NCI-H526 treated with DMSO at 0.1 percent for 48 hours (cell line): ENCODE measurements around the gene NOTCH1.

ENCODE experiments used
- DNase-seq: peaks from one replicate; lab custom pipeline; 2025; lab: John Stamatoyannopoulos, UW

Gene NOTCH1

DNA sequence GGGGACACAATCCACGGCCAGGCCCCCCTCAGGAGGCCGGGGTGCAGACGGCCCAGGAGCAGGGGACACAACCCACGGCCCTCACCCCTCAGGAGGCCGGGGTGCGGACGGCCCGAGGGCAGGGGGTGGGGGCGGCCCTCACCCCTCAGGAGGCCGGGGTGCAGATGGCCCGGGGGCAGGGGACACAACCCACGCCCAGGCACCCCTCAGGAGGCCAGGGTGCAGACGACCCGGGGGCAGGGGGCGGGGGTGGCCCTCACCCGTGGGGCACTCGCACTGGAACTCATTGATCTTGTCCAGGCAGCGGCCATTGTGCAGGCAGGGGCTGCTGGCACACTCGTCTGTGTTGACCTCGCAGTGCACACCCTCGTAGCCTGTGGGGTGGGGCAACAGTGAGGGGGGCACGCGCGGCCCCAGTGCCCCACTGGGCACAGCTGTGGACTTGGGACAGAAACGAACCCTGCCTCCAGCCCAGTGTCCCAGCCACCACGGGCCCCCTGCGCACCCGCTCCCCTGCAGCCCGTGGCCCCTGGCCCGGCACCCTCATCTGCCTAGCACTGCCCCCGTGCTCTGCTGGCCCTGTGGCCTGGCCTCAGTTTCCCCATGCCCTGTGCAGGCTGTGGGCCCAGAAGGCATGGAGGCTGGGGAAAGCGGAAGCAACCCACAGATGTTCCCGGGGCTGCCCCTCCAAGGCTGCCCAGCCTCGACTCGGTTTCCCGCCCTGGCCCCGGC, 28.7 kb downstream of the NOTCH1 start:
- no peak for DNase-seq

- DNase-seq = no peak
These were observed 29.6 kb downstream of the NOTCH1 start for GRCh38 chr9:136516191-136516654.

DNA sequence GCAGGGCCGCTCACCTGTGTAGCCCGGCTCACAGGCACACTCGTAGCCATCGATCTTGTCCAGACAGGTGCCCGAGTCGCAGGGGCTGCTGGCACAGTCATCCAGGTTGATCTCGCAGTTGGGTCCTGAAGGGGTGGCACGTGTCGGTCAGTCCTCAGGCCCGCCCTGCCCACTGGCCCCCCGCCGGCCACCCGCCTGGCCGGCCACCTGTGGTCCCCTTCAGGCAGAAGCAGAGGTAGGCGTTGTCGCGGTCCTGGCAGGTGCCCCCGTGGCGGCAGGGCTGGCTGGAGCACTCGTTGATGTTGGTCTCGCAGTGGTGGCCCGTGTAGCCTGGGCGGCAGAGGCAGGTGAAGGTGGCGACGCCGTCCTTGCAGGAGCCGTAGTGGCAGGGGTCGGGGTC, 30.6 kb downstream of the NOTCH1 start:
- DNase-seq = no peak

DNA sequence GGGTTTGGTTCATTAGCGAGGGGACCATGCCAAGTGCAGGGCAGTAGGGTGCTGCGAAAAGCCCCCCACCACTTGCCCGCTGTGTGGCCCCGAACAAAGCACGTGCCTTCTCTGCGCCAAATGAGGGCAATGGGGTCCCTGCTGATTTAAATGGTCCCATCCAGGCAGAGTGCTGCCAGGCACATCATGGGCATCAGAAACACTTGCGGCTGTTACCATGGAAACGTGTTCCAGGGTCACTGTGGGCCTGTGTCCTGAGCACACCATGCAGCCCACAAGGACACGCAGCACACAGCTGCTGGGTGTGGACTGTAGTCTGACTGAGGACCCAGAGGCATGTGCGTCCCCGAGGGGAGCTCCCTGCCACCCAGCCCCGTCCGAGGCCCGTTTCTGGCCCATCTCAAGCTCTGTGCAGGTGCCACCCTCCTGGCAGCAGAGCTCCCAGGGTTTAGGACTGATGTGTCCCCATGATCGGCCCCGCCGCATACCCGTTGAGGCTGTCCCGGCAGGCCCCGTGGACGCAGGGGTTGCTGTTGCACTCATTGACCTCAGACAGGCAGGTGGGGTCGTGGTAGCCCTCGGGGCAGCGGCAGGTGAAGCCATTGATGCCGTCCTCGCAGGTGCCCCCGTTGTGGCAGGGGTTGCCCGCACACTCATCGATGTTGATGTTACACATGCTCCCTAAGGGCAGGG, 31.7 kb downstream of the NOTCH1 start:
- no peak for DNase-seq

GRCh38 chr9:136513191-136513590, 32.7 kb downstream of the NOTCH1 start:
- DNase-seq = no peak

- DNase-seq = no peak
These were observed 33.2 kb downstream of the NOTCH1 start for GRCh38 chr9:136512651-136513071.

GRCh38 chr9:136511670-136512592, 33.9 kb downstream of the NOTCH1 start:
- DNase-seq = no peak

GRCh38 chr9:136511144-136511669, 34.6 kb downstream of the NOTCH1 start:
- no peak for DNase-seq

GRCh38 chr9:136510561-136510960, 35.3 kb downstream of the NOTCH1 start:
- no peak for DNase-seq

- DNase-seq = no peak
These were observed 36.3 kb downstream of the NOTCH1 start for GRCh38 chr9:136509549-136509948.

- DNase-seq = no peak
These were observed 36.9 kb downstream of the NOTCH1 start for GRCh38 chr9:136508729-136509500.

DNA sequence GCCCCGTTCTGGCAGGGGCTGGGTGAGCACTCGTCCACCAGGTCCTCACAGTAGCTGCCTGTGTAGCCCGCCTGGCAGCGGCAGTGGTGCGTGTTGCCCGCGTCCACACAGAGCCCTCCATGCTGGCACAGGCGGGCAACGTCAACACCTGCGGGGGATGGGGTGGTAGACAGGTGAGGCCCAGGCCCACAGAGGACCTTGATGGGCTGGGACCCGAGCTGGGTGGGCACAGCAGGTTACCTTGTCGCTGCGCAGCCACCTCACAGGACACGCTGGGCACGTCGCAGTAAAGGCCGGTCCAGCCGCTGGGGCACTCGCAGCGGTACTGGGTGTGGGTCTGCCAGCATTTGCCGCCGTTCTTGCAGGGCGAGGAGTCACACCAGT, 37.9 kb downstream of the NOTCH1 start:
- DNase-seq = no peak

DNA sequence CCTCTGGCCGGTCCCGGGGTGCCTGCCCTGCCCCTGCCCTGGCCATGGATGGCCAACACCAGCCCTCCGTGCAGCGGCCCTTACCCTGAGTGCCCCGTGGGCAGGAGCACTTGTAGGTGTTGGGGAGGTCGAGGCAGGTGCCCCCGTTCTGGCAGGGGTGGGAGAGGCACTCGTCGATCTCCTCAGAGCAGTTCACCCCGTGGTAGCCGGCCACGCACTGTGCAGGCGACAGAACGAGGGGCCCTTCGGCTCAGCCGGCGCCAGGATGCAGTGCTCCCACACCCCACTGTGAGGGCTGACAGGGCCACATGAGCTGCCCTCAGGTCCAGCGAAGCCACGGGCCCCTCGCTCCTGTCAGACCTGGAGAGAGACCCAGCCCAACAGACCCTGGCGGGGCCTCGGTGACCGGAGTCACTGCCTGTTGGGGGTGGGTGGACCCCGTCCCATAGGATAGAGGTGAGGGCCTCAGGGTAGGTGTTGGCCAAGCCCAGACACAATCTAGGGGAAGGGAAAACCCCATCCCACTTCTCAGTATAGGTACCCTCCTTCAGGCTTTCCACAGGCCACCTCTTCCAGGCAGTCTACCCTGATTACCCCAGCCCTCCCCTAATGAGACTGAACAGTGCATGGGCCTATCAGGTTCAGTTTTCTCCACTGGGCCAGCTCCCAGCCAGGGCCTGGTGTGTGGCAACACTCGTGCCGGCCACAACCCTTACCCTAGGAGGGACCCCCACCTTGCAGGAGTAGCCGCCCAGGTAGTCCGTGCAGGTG, 38.4 kb downstream of the NOTCH1 start:
- no peak for DNase-seq

DNA sequence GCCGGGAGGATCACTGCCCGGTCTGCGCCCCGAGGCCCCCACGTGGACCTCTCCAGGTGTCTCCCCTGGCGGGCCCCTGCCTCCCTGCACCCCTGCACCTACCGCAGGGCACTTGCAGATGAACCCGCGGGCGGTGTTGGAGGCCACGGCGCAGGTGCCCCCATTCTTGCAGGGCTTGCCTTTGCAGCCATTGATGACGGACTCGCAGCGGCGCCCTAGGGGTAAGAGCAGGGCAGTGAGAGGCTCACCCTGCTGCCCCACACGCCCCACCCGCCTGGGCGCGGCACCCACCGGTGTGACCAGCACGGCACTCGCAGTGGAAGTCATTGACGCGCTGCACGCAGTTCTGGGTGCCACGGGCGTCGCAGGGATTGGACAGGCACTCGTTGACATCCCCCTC, 39.4 kb downstream of the NOTCH1 start:
- no peak for DNase-seq

- DNase-seq = no peak
These were observed 40.1 kb downstream of the NOTCH1 start for GRCh38 chr9:136505406-136506403.

DNA sequence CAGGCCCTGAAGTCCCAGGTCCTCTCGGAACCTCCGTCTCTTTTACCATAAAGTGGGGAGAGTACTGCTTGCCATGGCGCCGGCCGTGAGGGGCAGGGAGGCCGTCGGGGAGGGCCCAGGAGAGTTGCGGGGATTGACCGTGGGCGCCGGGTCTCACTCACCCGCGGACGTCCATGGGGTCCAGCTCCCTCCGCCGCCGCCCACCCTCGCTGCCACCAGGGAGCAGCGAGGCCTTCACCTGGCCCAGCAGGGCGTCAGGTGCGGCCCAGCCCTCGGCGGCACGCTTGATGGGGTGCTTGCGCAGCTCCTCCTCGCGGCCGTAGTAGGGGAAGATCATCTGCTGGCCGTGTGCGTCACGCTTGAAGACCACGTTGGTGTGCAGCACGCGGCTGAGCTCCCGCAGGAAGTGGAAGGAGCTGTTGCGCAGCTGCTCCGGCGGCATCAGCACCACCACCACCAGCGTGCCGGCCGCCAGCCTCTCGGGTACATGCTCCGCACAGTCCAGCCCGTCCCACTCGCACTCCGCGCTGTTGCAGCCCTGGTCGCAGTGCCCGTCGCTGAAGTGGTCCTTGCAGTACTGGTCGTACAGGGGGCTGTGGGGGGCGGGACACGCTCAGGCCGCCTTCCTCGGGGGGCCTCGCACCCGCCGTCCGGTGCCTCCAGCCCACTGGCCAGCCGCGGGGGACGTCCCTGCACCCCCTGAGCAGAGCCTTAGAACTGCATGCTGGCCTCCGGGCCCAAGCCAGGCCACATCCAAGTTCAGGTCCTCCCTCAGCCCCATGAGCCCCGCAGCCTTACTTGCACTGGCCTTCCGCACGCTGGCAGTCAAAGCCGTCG, 41.1 kb downstream of the NOTCH1 start:
- DNase-seq = no peak

DNA sequence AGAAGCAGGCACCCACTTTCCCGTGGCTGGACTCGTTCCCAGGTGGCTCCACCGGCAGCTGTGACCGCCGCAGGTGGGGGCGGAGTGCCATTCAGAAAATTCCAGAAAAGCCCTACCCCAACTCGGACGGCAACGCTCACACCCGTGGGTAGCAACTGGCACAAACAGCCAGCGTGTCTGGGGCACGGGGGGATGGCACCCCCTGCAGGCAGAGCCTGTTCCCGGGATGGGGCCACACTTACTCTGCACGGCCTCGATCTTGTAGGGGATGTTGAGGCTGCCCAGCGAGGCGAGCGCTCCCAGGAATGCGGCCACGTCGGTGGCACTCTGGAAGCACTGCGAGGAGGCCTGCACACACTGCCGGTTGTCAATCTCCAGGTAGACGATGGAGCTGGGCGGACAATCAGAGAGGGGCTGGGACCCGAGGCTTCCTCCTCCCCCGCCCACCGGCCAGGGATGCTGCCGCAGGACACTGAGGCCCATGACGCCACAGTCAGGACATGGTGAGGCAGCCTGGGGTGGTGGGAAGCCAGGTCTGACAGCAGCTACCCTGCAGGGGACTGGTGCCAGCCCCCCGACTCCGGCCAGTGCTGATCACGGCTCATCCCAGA, 42.8 kb downstream of the NOTCH1 start:
- DNase-seq = no peak

- DNase-seq = no peak
These were observed 43.7 kb downstream of the NOTCH1 start for GRCh38 chr9:136502196-136502595.
